NCI-H1417 (cell line): Measurements from ENCODE around the gene KRT36.

ENCODE experiments used
- DNase-seq, 3 experiments: peaks; one replicate each; lab custom pipeline; 2025; lab: John Stamatoyannopoulos, UW

The KRT36 gene

GRCh38 chr17:41489531-41489930 lies at the start of gene KRT36:
Gene KRT36 (minus strand): TSS chr17:41489910. CDS start chr17:41489864, 46 bp downstream.
- DNase-seq: no peak

- no peak for DNase-seq
These were observed 49.4 kb upstream of the KRT36 start for GRCh38 chr17:41539071-41539492.

GRCh38 chr17:41538565-41538991 lies 48.9 kb upstream of the KRT36 start:
- DNase-seq: peak in 1 of 3 experiments; percentile 28

- DNase-seq: no peak
These were observed 48.3 kb upstream of the KRT36 start for GRCh38 chr17:41537990-41538389.

- DNase-seq: no peak
These were observed 47.9 kb upstream of the KRT36 start for GRCh38 chr17:41537614-41537954.

- DNase-seq: no peak
These were observed 47.3 kb upstream of the KRT36 start for GRCh38 chr17:41536741-41537613.

- peak in 1 of 3 experiments; percentile 8 for DNase-seq
These were observed 46.2 kb upstream of the KRT36 start for GRCh38 chr17:41535764-41536481.

GRCh38 chr17:41534899-41535546 lies 45.3 kb upstream of the KRT36 start:
- no peak for DNase-seq

- DNase-seq: no peak
These were observed 43.9 kb upstream of the KRT36 start for GRCh38 chr17:41533613-41534012.

GRCh38 chr17:41532947-41533570 lies 43.3 kb upstream of the KRT36 start:
- DNase-seq: no peak

GRCh38 chr17:41531993-41532392 lies 42.3 kb upstream of the KRT36 start:
- no peak for DNase-seq

GRCh38 chr17:41530062-41531048 lies 40.6 kb upstream of the KRT36 start:
- DNase-seq: no peak

GRCh38 chr17:41529491-41529915 lies 39.8 kb upstream of the KRT36 start:
- peak in 2 of 3 experiments; percentile 34 to 60 for DNase-seq

GRCh38 chr17:41528959-41529353 lies 39.2 kb upstream of the KRT36 start:
- peak; percentile 36 to 61 (median 38) for DNase-seq

GRCh38 chr17:41527063-41528023 lies 37.6 kb upstream of the KRT36 start:
- peak in 2 of 3 experiments; percentile 55 to 77 for DNase-seq

- no peak for DNase-seq
These were observed 34.6 kb upstream of the KRT36 start for GRCh38 chr17:41524261-41524660.

GRCh38 chr17:41523787-41524186 lies 34.1 kb upstream of the KRT36 start:
- no peak for DNase-seq

GRCh38 chr17:41523225-41523593 lies 33.5 kb upstream of the KRT36 start:
- no peak for DNase-seq

GRCh38 chr17:41522301-41523224 lies 32.9 kb upstream of the KRT36 start:
- DNase-seq: no peak
